DOHH2 (cell line): Measurements from ENCODE around the gene RPS16.

Experiments used
- EZH2phosphoT487 ChIP-seq: fragments of 200-600 bp; sonication (generic); IDR thresholded peaks from 2 replicates; pipeline ENCODE4 v1.6.1; 2017; ENCODE audit warnings: borderline replicate concordance, mild to moderate bottlenecking, antibody characterized with exemption, low read length, moderate library complexity, mixed read lengths
- TF ChIP-seq, protein P1 (sequence below): fragments of 200-600 bp; sonication (generic); IDR thresholded peaks from one replicate; pipeline ENCODE4 v1.5.1; 2014; ENCODE audit warnings: antibody characterized with exemption, mild to moderate bottlenecking, low read depth, low read length; ENCODE audit not compliant: poor library complexity, severe bottlenecking

GRCh38 chr19:39405261-39405957, 30.3 kb downstream of the RPS16 start:
- TF ChIP-seq, protein P1, sequence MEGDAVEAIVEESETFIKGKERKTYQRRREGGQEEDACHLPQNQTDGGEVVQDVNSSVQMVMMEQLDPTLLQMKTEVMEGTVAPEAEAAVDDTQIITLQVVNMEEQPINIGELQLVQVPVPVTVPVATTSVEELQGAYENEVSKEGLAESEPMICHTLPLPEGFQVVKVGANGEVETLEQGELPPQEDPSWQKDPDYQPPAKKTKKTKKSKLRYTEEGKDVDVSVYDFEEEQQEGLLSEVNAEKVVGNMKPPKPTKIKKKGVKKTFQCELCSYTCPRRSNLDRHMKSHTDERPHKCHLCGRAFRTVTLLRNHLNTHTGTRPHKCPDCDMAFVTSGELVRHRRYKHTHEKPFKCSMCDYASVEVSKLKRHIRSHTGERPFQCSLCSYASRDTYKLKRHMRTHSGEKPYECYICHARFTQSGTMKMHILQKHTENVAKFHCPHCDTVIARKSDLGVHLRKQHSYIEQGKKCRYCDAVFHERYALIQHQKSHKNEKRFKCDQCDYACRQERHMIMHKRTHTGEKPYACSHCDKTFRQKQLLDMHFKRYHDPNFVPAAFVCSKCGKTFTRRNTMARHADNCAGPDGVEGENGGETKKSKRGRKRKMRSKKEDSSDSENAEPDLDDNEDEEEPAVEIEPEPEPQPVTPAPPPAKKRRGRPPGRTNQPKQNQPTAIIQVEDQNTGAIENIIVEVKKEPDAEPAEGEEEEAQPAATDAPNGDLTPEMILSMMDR, result no peak
- no peak for TF ChIP-seq EZH2phosphoT487
